Caco-2 (cell line): Measurements from ENCODE around the gene GALNT18. TPM values are rescaled to one million over a fixed set of nuclear protein-coding genes. Genes with fewer than 3 reads are reported as not detected.

Experiments used
- BruUV-seq: library from RNA; stranded (reverse); fragments of 400-500 nt; replicated peaks from 2 replicates; lab custom pipeline; 2021; lab: Mats Ljungman, UMichigan
- CTCF ChIA-PET: fragments of 300-600 bp; sonication (Branson Sonifier 250); formaldehyde crosslinking; loops from one replicate; lab custom pipeline; 2022; ENCODE audit warnings: antibody characterized with exemption; lab: Charles Lee
- POLR2A ChIA-PET: fragments of 300-600 bp; sonication (Branson Sonifier 250); formaldehyde crosslinking; loops from one replicate; lab custom pipeline; 2022; ENCODE audit warnings: antibody characterized with exemption; lab: Charles Lee
- DNase-seq, 2 experiments: peaks; one replicate each; pipeline versions ENCODE4 v3.0.0 to v3.0.0-alpha.2; 2020 to 2022
- H3K27me3 ChIP-seq: replicated peaks from 2 replicates; pipeline ENCODE4 v1.6.0; 2011; ENCODE audit warnings: low read length; ENCODE audit not compliant: control insufficient read depth, insufficient read depth
- H3K36me3 ChIP-seq: 2 replicates; pipeline ENCODE4 v1.5.1; 2011; ENCODE audit warnings: low read length; ENCODE audit not compliant: control insufficient read depth, insufficient read depth
- H3K4me1 ChIP-seq: fragments of 250-450 bp; sonication (Bioruptor Pico); 2 replicates; pipeline ENCODE4 v1.5.1; 2020; ENCODE audit warnings: mild to moderate bottlenecking
- H3K4me3 ChIP-seq: 2 replicates; pipeline ENCODE4 v1.5.1; 2011; ENCODE audit warnings: low read depth, mild to moderate bottlenecking, control low read depth, low read length
- H3K9me3 ChIP-seq: fragments of 250-450 bp; sonication (Bioruptor Pico); 2 replicates; pipeline ENCODE4 v1.5.1; 2020; ENCODE audit warnings: mild to moderate bottlenecking, moderate library complexity
- H3K27ac Mint-ChIP-seq: one replicate; pipeline ENCODE4 v1.8.0; 2022; ENCODE audit warnings: mixed read lengths; ENCODE audit not compliant: unreplicated experiment
- H3K27me3 Mint-ChIP-seq: one replicate; pipeline ENCODE4 v1.8.0; 2022; ENCODE audit warnings: mixed read lengths; ENCODE audit not compliant: insufficient read depth, unreplicated experiment
- H3K36me3 Mint-ChIP-seq: one replicate; pipeline ENCODE4 v1.8.0; 2022; ENCODE audit warnings: mild to moderate bottlenecking, mixed read lengths; ENCODE audit not compliant: insufficient read depth, unreplicated experiment
- H3K4me1 Mint-ChIP-seq: one replicate; pipeline ENCODE4 v1.8.0; 2022; ENCODE audit warnings: low read depth, mixed read lengths; ENCODE audit not compliant: unreplicated experiment
- H3K4me3 Mint-ChIP-seq: one replicate; pipeline ENCODE4 v1.8.0; 2022; ENCODE audit warnings: mild to moderate bottlenecking, moderate library complexity, mixed read lengths; ENCODE audit not compliant: unreplicated experiment
- H3K9me3 Mint-ChIP-seq: one replicate; pipeline ENCODE4 v1.8.0; 2022; ENCODE audit warnings: mixed read lengths; ENCODE audit not compliant: unreplicated experiment
- CTCF ChIP-seq, 2 experiments: fragments of 200-600 bp in 1 of 2; IDR thresholded peaks; 1 replicate in 1 of 2; 2 replicates in 1 of 2; pipeline versions ENCODE4 v1.5.1 to v1.8.0; 2011 to 2022; ENCODE audit warnings: antibody characterized with exemption in 1 of 2, control low read depth in 1 of 2, inconsistent platforms in 1 of 2, low read depth in 1 of 2, low read length in 1 of 2, mild to moderate bottlenecking in 1 of 2, moderate library complexity in 1 of 2; ENCODE audit not compliant: insufficient read depth in 1 of 2, severe bottlenecking in 1 of 2, unreplicated experiment in 1 of 2
- intact Hi-C: fragments of 100-400 bp; cut with micrococcal nuclease; formaldehyde crosslinking; loops from one replicate; pipeline ENCODE4 v1.10.0; 2022; ENCODE audit not compliant: unreplicated experiment
- total RNA-seq: library from RNA; stranded (reverse); gene quantifications from 2 replicates; pipeline ENCODE4 v1.2.3, GENCODE V29; 2022

The GALNT18 gene
- total RNA-seq, 1 experiment from 2014 or later = 0.43 TPM

GRCh38 chr11:11577932-11578911, 43.6 kb downstream of the GALNT18 start:
- H3K9me3 ChIP-seq = no peaks in the 10 kb centered on the region
- H3K27me3 Mint-ChIP-seq = peaks cover 16% of the 10 kb centered on the region
- no TSS peak for BruUV-seq
- no peaks in the 10 kb centered on the region for H3K27me3 ChIP-seq
- no peak overlapping the region for H3K4me3 ChIP-seq
- no peaks in the 10 kb centered on the region for H3K4me1 ChIP-seq
- TF ChIP-seq CTCF (IDR thresholded peaks at IDR 0.05; ENCODE audit: insufficient read depth in 1 of 2, low read depth in 1 of 2, low read length in 1 of 2, severe bottlenecking in 1 of 2, unreplicated experiment in 1 of 2) = no peak
- H3K4me3 Mint-ChIP-seq = no peak overlapping the region
- ChIA-PET POLR2A (interaction anchor here (0.7 kb wide), 1 partner anchor 244 kb away, joined by 8 read pairs; no protein-coding TSS in a partner anchor), CTCF (no interaction called here)
- H3K36me3 ChIP-seq = no peaks in the 10 kb centered on the region
- no peak for DNase-seq
- H3K9me3 Mint-ChIP-seq = no peaks in the 10 kb centered on the region
- intact Hi-C loops = no loop called here
- no peak overlapping the region for H3K27ac Mint-ChIP-seq
- no peaks in the 10 kb centered on the region for H3K36me3 Mint-ChIP-seq
- no peaks in the 10 kb centered on the region for H3K4me1 Mint-ChIP-seq

- Histone ChIP-seq H3K4me3 (no peak overlapping the region), H3K36me3 (no peaks in the 10 kb centered on the region), H3K9me3 (no peaks in the 10 kb centered on the region), H3K4me1 (no peaks in the 10 kb centered on the region), H3K27me3 (no peaks in the 10 kb centered on the region)
- ChIA-PET CTCF (no interaction called here), POLR2A (no interaction called here)
- intact Hi-C loops = no loop called here
- Mint-ChIP-seq H3K27ac (no peak overlapping the region), H3K4me3 (no peak overlapping the region), H3K4me1 (no peaks in the 10 kb centered on the region), H3K36me3 (no peaks in the 10 kb centered on the region), H3K9me3 (no peaks in the 10 kb centered on the region), H3K27me3 (peaks cover 16% of the 10 kb centered on the region)
- BruUV-seq = no TSS peak
- no peak for TF ChIP-seq CTCF (IDR thresholded peaks at IDR 0.05; ENCODE audit: insufficient read depth in 1 of 2, low read depth in 1 of 2, low read length in 1 of 2, severe bottlenecking in 1 of 2, unreplicated experiment in 1 of 2)
- DNase-seq = no peak
Measured at GRCh38 chr11:11577251-11577855, 44.5 kb downstream of the GALNT18 start.

GRCh38 chr11:11574373-11575287, 47.2 kb downstream of the GALNT18 start:
- TF ChIP-seq CTCF (IDR thresholded peaks at IDR 0.05; ENCODE audit: insufficient read depth in 1 of 2, low read depth in 1 of 2, low read length in 1 of 2, severe bottlenecking in 1 of 2, unreplicated experiment in 1 of 2) = no peak
- no peaks in the 10 kb centered on the region for H3K4me1 ChIP-seq
- no peaks in the 10 kb centered on the region for H3K36me3 Mint-ChIP-seq
- H3K27ac Mint-ChIP-seq = no peak overlapping the region
- no peak overlapping the region for H3K4me3 Mint-ChIP-seq
- no peaks in the 10 kb centered on the region for H3K4me1 Mint-ChIP-seq
- DNase-seq = no peak
- H3K9me3 ChIP-seq = no peaks in the 10 kb centered on the region
- ChIA-PET CTCF (no interaction called here), POLR2A (no interaction called here)
- BruUV-seq = no TSS peak
- H3K27me3 Mint-ChIP-seq = peaks cover 19% of the 10 kb centered on the region
- no peaks in the 10 kb centered on the region for H3K9me3 Mint-ChIP-seq
- intact Hi-C loops = no loop called here
- no peaks in the 10 kb centered on the region for H3K36me3 ChIP-seq
- no peak overlapping the region for H3K4me3 ChIP-seq
- H3K27me3 ChIP-seq = no peaks in the 10 kb centered on the region
